KOPT-K1 (cell line): ENCODE results near the gene HPCAL4.

Experiments
- H3K27ac ChIP-seq: fragments of 200-600 bp; sonication (generic); 2 replicates; pipeline ENCODE4 v1.5.1; 2016; ENCODE audit warnings: antibody characterized with exemption, mild to moderate bottlenecking, low read depth, low read length; ENCODE audit not compliant: poor library complexity, severe bottlenecking
- H3K36me3 ChIP-seq: fragments of 200-600 bp; sonication (generic); 2 replicates; pipeline ENCODE4 v1.5.1; 2017; ENCODE audit warnings: antibody characterized with exemption, mild to moderate bottlenecking, low read length, moderate library complexity; ENCODE audit not compliant: insufficient read depth
- H3K9me3 ChIP-seq: fragments of 200-600 bp; sonication (generic); 2 replicates; pipeline ENCODE4 v1.5.1; 2017; ENCODE audit warnings: antibody characterized with exemption, low read length, mild to moderate bottlenecking; ENCODE audit not compliant: insufficient read depth, poor library complexity, severe bottlenecking

HPCAL4 gene

DNA sequence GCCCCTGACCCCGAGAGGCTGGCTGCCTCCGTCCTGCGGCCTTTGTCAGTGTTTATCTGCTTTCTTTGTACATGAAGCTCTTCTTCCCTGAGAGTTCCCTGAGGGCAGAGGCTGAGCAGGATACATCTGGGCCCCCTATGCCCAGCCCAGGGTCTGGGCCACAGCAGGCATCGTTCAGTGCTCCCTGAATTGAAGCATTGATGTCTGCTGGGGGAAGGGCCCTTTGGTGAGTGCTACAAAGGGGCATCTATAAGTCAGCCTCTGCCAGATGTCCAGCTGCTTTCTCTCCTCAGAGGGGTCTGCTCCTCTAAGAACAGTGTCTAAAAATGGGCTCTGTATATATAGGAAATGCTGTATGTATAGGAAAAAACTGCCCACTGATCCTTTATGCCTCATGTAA is 53.9 kb downstream of the HPCAL4 start:
- Histone ChIP-seq H3K36me3 (no peaks in the 10 kb centered on the region), H3K9me3 (no peaks in the 10 kb centered on the region), H3K27ac (no peak overlapping the region)

DNA sequence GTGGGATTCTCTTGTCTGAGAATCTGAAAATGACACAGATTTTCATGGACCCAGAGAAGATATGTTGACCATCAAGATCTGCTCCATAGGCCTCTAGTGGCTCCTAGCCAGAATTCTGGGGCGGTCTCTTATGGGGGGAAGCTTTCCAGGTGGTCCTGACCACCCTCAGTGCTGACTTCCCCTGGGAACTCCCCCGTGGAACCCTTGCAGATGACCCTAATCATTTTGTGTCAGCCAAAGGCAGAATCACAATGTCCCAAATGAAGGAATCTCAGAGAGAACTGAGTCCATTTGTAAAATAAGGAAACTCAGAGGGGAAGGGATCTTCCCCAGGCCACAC is 55.4 kb downstream of the HPCAL4 start:
- Histone ChIP-seq H3K27ac (no peak overlapping the region), H3K9me3 (no peaks in the 10 kb centered on the region), H3K36me3 (no peaks in the 10 kb centered on the region)

DNA sequence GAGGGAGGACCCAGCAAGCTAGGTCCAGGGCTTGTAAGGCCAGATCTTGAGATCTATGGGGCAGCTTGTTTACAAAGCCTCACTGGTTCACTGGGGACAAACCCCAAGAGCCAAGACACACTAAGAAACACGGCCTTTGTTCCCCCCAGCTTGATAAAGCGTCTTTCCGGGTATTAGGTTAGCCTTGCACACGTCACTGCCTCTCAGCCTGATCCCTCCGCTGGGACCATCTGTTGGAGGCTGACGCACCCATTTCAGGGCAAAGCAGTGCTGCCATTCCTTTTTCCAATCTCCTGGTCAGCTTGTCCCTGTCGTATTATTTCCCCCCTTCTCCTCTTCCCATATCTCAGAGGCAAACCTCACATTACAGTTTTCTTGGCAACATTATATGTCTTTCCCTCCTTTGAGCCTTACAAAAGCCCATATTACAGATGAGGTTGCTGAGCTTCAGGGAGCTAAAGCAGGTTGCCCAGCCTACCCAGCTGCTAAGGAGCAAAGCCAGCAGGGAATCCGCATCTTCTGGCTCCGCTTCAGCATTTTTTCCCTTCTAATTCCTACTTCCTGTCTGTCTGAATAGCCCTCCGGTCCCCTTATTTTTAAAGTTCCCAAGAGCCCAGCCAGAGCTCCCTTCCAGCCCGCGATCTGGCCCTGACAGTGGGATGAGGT is 55.9 kb downstream of the HPCAL4 start:
- H3K27ac ChIP-seq, result no peak overlapping the region
- H3K9me3 ChIP-seq, result no peaks in the 10 kb centered on the region
- no peaks in the 10 kb centered on the region for H3K36me3 ChIP-seq

DNA sequence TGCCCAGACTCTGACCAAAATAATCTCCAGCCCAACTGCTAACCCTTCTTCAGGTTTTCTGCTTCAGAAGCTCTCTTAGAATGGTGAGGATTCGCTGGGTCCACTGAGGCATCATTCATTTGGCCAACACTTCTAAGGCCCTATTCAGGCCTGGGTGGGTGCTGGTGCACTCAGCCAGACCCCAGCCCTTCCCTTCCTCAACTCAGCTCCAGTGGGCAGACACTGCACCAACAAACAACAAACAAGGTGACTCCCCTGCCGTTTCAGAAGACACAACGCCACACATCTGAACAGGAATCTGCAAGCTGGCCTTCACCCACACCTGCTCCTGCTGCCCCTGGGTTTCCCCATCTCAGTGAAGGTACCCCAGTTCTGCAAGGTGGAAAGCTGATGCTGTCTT is 57.8 kb downstream of the HPCAL4 start:
- H3K36me3 ChIP-seq, result no peaks in the 10 kb centered on the region

DNA sequence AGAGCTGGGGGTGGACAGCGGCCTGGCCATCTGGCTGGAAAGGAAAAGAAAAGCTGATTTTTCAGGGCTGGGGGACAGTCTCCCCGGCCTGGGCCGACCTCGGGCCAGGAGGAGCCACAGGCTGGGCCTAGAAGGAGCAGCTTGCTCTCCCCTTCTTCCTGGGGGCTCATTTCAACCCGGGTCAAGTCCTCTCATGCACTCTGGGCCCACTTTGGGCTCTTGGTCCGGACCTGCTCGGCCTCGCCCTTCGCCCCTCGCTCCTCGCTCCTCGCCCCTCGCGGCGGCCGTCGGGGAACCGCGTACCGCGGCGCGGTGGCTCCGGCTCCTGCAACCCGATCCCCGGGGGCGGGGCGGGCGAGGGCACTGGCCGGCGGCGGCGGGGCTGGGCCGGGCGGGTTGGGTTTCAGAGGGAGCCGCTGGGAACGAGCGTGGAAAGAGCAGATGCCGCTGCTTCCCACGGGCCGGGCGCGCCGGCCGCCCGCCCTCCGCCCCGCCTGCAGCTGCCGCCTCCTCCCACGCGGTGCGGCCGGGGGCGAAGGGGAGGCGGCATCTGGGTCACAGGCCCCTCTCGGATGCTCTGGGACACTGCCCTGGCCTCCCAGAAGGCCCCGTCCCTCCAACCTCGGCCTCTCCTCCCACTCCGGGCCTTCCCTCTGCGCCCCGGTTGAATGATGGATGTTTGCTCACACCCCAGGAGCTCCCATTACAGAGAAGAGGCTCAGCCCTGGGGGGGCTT is 58.4 kb downstream of the HPCAL4 start:
- no peaks in the 10 kb centered on the region for H3K9me3 ChIP-seq
- peak overlapping the region; percentile 50 for H3K27ac ChIP-seq
- H3K36me3 ChIP-seq, result no peaks in the 10 kb centered on the region

More for the DNA sequence above, 57.8 kb downstream of the HPCAL4 start:
- Histone ChIP-seq H3K9me3 (no peaks in the 10 kb centered on the region), H3K27ac (no peak overlapping the region)

DNA sequence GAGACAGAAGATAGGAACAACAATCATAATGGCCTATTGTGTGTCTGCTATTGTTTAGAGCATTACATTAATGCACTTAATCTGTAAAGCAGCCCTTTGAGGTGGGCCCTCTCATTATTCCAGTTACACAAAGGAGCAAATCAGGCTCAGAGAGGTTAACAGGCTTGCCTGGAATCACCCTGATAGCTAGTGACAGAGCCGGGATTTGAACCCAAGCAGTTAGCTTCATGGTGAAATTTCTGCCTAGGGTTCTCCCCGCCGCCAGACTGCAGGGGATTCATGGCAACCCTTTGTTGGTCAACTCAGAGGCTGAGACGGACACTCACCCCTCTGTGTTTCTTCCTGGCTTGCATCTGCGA is 58.9 kb downstream of the HPCAL4 start:
- Histone ChIP-seq H3K9me3 (no peaks in the 10 kb centered on the region), H3K36me3 (no peaks in the 10 kb centered on the region), H3K27ac (peak overlapping the region; percentile 50)

DNA sequence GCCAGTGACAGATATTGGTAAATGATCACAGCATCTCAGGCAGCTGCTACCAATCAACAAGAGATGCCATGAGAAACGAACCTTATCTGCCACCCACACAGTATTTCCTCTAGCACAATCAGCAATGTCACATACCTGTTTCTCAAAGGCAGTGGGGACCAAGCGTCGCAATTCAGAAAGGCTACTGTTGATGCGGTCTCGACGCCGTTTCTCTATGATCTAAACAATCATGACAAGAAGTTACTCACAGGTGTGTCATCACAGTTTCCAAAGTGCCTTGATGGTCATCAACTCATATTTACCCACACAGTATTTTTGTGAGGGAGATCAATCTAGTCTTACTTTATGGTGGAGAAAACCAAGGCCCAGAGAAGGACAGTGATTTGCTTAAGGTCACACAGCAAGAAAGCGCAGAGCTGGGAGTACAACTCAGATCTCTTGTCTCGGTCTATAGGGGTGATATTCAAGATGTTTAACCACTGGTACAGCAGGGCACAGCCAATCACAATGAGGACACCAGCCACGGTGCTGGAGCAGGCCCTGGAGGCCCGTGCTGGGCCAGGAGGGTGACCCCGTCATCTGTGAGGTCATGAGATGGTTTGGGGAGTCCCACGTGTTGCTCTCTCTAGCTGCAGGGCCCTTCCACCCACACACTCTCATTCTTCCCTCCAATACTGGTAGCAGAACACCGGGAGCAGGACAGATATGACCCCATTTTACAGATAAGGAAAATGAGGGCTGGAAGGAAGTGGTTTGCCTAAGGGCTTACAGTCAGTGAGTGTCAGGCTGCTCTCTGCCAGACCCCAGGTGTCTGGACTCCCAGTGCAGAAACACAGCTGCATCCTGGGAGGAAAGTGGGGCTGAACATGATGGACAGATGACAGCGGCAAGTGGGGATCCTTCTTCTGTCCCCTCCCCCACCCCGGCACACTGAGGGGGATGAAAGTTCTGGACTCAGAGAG is 59.6 kb downstream of the HPCAL4 start:
- Histone ChIP-seq H3K9me3 (no peaks in the 10 kb centered on the region), H3K36me3 (no peaks in the 10 kb centered on the region), H3K27ac (peak overlapping the region; percentile 50)

DNA sequence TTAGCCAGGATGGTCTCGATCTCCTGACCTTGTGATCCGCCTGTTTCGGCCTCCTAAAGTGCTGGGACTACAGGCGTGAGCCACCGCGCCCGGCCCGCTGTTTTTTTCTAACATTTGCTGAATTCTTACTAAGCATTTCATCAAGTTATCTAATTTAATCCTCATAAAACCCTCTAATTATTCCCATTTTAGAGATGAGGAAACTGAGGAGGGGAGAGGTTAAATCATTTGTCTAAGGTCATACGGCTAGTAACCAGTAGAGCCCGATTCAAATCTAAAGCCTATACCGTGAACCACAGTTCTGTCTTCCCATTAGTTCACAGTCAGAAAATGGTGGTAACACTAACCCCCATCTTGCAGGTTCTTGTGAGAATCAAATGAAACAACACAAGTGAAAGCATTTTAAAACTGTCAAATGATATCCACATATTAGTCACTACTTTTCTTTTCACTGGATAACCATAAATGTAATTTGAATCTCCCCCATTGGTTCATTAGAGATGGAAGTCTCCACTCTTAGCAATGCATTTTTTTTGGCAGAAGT is 62.4 kb downstream of the HPCAL4 start:
- Histone ChIP-seq H3K27ac (no peak overlapping the region), H3K36me3 (no peaks in the 10 kb centered on the region), H3K9me3 (no peaks in the 10 kb centered on the region)
